DND-41 (cell line): ENCODE results near the gene LCN15.

ENCODE experiments used
- EZH2 ChIP-seq: IDR thresholded peaks from 3 replicates; pipeline ENCODE4 v1.6.1; 2012; ENCODE audit warnings: borderline replicate concordance, low read depth, mild to moderate bottlenecking, moderate library complexity, low read length, inconsistent platforms; ENCODE audit not compliant: severe bottlenecking
- TF ChIP-seq, protein P1 (sequence below): IDR thresholded peaks from 2 replicates; pipeline ENCODE4 v1.5.1; 2012; ENCODE audit warnings: borderline replicate concordance, low read length, moderate library complexity, mild to moderate bottlenecking; ENCODE audit not compliant: poor library complexity, severe bottlenecking; ENCODE audit errors: extremely low read depth

- TF ChIP-seq EZH2: no peak
- TF ChIP-seq, protein P1, sequence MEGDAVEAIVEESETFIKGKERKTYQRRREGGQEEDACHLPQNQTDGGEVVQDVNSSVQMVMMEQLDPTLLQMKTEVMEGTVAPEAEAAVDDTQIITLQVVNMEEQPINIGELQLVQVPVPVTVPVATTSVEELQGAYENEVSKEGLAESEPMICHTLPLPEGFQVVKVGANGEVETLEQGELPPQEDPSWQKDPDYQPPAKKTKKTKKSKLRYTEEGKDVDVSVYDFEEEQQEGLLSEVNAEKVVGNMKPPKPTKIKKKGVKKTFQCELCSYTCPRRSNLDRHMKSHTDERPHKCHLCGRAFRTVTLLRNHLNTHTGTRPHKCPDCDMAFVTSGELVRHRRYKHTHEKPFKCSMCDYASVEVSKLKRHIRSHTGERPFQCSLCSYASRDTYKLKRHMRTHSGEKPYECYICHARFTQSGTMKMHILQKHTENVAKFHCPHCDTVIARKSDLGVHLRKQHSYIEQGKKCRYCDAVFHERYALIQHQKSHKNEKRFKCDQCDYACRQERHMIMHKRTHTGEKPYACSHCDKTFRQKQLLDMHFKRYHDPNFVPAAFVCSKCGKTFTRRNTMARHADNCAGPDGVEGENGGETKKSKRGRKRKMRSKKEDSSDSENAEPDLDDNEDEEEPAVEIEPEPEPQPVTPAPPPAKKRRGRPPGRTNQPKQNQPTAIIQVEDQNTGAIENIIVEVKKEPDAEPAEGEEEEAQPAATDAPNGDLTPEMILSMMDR: no peak
These were observed 30.7 kb upstream of the LCN15 start for GRCh38 chr9:136795000-136795348.
